GM12864 (cell line): ENCODE results near the gene PPP4R3A.
A peak's percentile ranks its signal among the peaks of the same experiment; 100 is the strongest.

ENCODE experiments used
- DNase-seq: peaks from one replicate; pipeline ENCODE4 v3.0.0-alpha.2; 2011; ENCODE audit warnings: low read depth
- H3K4me3 ChIP-seq: 2 replicates; pipeline ENCODE4 v1.5.1; 2011; ENCODE audit warnings: mild to moderate bottlenecking, low read depth, low read length, control low read depth
- CTCF ChIP-seq: IDR thresholded peaks from 2 replicates; pipeline ENCODE4 v1.5.1; 2011; ENCODE audit warnings: low read depth, mild to moderate bottlenecking, moderate library complexity, low read length, control low read depth, inconsistent platforms; ENCODE audit errors: missing control alignments

The PPP4R3A gene

GRCh38 chr14:91418387-91419043 is 91.6 kb downstream of the PPP4R3A start:
- TF ChIP-seq CTCF = peak; percentile 98
- DNase-seq = no peak
- peak overlapping the region; percentile 87 for H3K4me3 ChIP-seq

GRCh38 chr14:91417983-91418386 is 92.1 kb downstream of the PPP4R3A start:
- no peak for TF ChIP-seq CTCF
- no peak for DNase-seq
- H3K4me3 ChIP-seq = peak overlapping the region; percentile 87

- TF ChIP-seq CTCF = peak; percentile 2
- H3K4me3 ChIP-seq = peak within 1 kb of the TSS; percentile 87
- DNase-seq = no peak
Observed at GRCh38 chr14:91417120-91417982, 92.8 kb downstream of the PPP4R3A start, which contains the start of gene CCDC88C. CCDC88C (minus strand) TSS chr14:91417820; CDS start chr14:91417690, 130 bp downstream.

- H3K4me3 ChIP-seq = peak overlapping the region; percentile 87
- DNase-seq = no peak
- TF ChIP-seq CTCF = no peak
Observed at GRCh38 chr14:91416744-91417119, 93.4 kb downstream of the PPP4R3A start.

GRCh38 chr14:91415794-91416743 is 94.0 kb downstream of the PPP4R3A start:
- TF ChIP-seq CTCF = no peak
- H3K4me3 ChIP-seq = peak overlapping the region; percentile 87
- DNase-seq = peak; percentile 81

GRCh38 chr14:91414475-91414833 is 95.7 kb downstream of the PPP4R3A start:
- no peak for TF ChIP-seq CTCF
- no peak for DNase-seq
- peak overlapping the region; percentile 87 for H3K4me3 ChIP-seq
